Body of pancreas (tissue), 4 donors: Measurements from ENCODE around the gene NMT2. TPM values are rescaled to one million over a fixed set of nuclear protein-coding genes. Genes with fewer than 3 reads are reported as not detected.

Experiments
- ATAC-seq: fragments of 150-250 bp; one replicate; pipeline ENCODE4 v1.9.1; 2016
- DNase-seq, 4 donors: peaks; one replicate each; pipeline ENCODE4 v3.0.0-alpha.2; 2019
- H3K27ac ChIP-seq, 4 donors: fragments of 200-600 bp; sonication (generic); 1 replicate in 3 of 4; 2 replicates in 1 of 4; pipeline versions ENCODE4 v1.5.1 to v1.6.1; 2016 to 2019; ENCODE audit warnings: mild to moderate bottlenecking in 1 of 4, mixed read lengths in 1 of 4, moderate library complexity in 1 of 4
- H3K27me3 ChIP-seq, 2 donors: fragments of 200-600 bp; sonication (generic); one replicate each; pipeline ENCODE4 v1.6.0; 2016; ENCODE audit warnings: mild to moderate bottlenecking in 1 of 2
- H3K36me3 ChIP-seq, 2 donors: fragments of 200-600 bp; sonication (generic); replicated peaks in 1 of 2; 2 replicates each; pipeline ENCODE4 v1.5.1; 2016; ENCODE audit warnings: low read depth in 2 of 2; ENCODE audit not compliant: insufficient read depth in 1 of 2
- H3K4me1 ChIP-seq: fragments of 200-600 bp; sonication (generic); one replicate; pipeline ENCODE4 v1.6.0; 2016
- H3K4me3 ChIP-seq, 2 donors: fragments of 200-600 bp; sonication (generic); 1 replicate in 1 of 2; 2 replicates in 1 of 2; pipeline ENCODE4 v1.5.1; 2016 to 2019
- H3K9me3 ChIP-seq, 3 donors: fragments of 200-600 bp; sonication (generic); 1 replicate in 2 of 3; 2 replicates in 1 of 3; pipeline ENCODE4 v1.5.1; 2016
- CTCF ChIP-seq, 7 experiments: fragments of 450-650 bp in 4 of 7; fragments of 200-600 bp in 3 of 7; sonication (generic) in 3 of 7; IDR thresholded peaks; one replicate each; pipeline ENCODE4 v1.5.1; 2016 to 2019; ENCODE audit warnings: antibody characterized with exemption in 7 of 7
- POLR2A ChIP-seq, 3 donors: fragments of 450-650 bp; IDR thresholded peaks; one replicate each; pipeline ENCODE4 v1.6.1; 2016; ENCODE audit warnings: antibody characterized with exemption in 3 of 3, mild to moderate bottlenecking in 2 of 3
- WGBS, 2 donors: methylation state at CpG; one replicate each; pipeline ENCODE4 v1.1.5; 2017; 5-methylcytosine and 5-hydroxymethylcytosine counted together
- intact Hi-C: fragments of 100-400 bp; cut with DNase I; formaldehyde crosslinking; loops from one replicate; pipeline ENCODE4 v1.15.1; 2023
- total RNA-seq, 2 donors: library from RNA; depleted of rRNA; stranded (reverse); fragments of >200 nt; gene quantifications; one replicate each; pipeline ENCODE4 v1.1.0, GENCODE V29; 2016

Gene NMT2
- total RNA-seq, 2 donors from 2014 or later: 9.9 to 16.9 TPM

DNA sequence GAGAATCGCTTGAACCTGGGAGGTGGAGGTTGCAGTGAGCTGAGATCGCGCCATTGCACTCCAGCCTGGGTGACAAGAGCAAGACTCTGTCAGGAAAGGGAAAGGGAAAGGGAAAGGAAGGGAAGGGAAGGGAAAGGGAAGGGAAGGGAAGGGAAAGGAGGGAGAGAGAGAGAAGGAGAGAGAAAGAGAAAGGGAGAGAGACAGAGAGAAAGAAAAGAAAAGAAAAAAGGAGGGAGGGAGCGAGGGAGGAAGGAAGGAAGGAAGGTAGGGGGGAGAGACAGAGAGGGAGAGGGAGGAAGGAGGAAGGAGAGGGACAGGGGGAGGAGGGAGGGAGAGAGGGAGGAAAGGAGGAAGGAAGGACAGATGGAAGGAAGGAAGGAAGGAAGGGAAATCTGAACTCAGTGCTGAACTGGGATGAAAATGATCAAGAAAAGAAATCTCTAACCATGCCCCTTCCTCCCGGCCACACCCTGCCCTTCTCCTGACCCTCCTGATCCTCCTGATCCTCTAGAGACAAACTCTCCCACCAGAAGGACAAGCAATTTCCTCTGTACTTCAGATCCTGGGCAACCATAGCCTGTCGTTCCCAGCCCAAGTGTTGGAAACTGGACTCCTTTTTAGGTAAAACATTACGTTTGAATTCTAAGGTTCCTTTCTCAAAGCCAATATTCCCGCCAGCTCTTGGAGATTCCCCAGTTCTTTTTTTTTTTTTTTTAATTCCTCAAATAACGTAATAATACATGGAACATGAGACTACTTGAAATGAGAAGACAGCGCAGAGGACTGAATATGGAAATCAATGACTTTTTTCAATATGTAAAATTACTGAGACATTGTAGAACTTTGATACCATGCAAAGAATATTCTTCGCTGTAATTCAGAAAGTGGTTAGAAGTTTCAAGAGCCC lies 32.1 kb downstream of the NMT2 start:
- H3K9me3 ChIP-seq: no peaks in the 10 kb centered on the region
- intact Hi-C loops: no loop called here
- no peak for DNase-seq
- no peak overlapping the region for H3K27ac ChIP-seq
- no peaks in the 10 kb centered on the region for H3K4me1 ChIP-seq
- no peak for TF ChIP-seq CTCF (IDR thresholded peaks at IDR 0.05)
- no peak for TF ChIP-seq POLR2A (IDR thresholded peaks at IDR 0.05)
- H3K4me3 ChIP-seq: no peak overlapping the region
- peaks cover 0 to 7% of the 10 kb centered on the region in 2 donors for H3K36me3 ChIP-seq
- H3K27me3 ChIP-seq: no peaks in the 10 kb centered on the region
- WGBS, 2 donors: 85 to 86% methylated on average over 11 of the region's 11 CpGs
- no peak for ATAC-seq

DNA sequence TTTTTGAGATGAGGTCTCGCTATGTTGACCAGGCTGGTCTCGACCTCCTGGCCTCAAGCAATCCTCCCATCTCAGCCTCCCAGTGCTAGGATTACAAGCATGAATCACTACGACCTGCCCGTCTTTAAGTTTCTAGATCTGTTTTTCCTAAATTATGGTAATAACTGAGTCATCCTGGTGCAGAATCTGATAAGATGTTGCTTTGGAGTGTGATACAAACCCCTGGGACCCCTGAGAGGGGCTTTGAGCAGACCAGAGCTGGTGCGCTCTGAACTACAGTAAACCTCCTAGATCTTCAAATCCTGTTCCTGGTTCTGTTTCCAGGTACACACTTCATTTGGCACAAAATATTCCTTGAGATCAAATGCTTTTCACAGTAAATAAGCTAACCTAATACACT lies 37.2 kb downstream of the NMT2 start:
- peaks cover 0 to 7% of the 10 kb centered on the region in 2 donors for H3K36me3 ChIP-seq

GRCh38 chr10:15124908-15125307 lies 43.6 kb downstream of the NMT2 start:
- H3K27me3 ChIP-seq: no peaks in the 10 kb centered on the region
- ATAC-seq: no peak
- WGBS, 2 donors: 84 to 86% methylated on average over 3 of the region's 3 CpGs
- intact Hi-C loops: no loop called here
- H3K4me1 ChIP-seq: no peaks in the 10 kb centered on the region
- no peaks in the 10 kb centered on the region for H3K9me3 ChIP-seq
- H3K36me3 ChIP-seq: no peaks in the 10 kb centered on the region
- no peak for TF ChIP-seq CTCF (IDR thresholded peaks at IDR 0.05)
- TF ChIP-seq POLR2A (IDR thresholded peaks at IDR 0.05): no peak
- H3K4me3 ChIP-seq: no peak overlapping the region
- no peak for DNase-seq
- no peak overlapping the region for H3K27ac ChIP-seq

More for the DNA sequence above, 37.2 kb downstream of the NMT2 start:
- H3K4me3 ChIP-seq: no peak overlapping the region
- no peaks in the 10 kb centered on the region for H3K9me3 ChIP-seq
- TF ChIP-seq CTCF (IDR thresholded peaks at IDR 0.05) (no peak), POLR2A (IDR thresholded peaks at IDR 0.05) (no peak)
- DNase-seq (no peak), ATAC-seq (no peak)
- 95 to 98% methylated on average over 5 of the region's 5 CpGs for WGBS, 2 donors
- H3K27me3 ChIP-seq: no peaks in the 10 kb centered on the region
- H3K27ac ChIP-seq: no peak overlapping the region
- intact Hi-C loops: no loop called here
- no peaks in the 10 kb centered on the region for H3K4me1 ChIP-seq

DNA sequence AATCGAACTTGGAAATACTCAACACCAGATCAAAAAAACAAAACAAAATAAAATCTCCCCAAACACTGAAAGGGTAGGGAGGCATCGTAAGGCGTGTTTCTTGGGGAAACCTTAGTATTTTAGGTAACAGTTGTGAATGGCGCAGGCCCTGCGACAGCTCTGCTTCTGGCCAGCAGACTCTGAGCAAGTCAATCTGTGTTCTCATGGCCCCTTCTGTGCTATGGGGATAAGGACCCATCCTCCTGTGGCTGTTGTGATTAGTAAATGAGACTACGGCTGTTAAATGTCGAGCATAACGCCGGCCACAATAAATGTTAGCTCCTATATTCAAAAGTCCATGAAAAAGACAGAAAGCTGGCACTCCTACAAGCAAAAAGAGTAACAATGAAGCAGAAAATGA lies 44.3 kb downstream of the NMT2 start:
- TF ChIP-seq CTCF (IDR thresholded peaks at IDR 0.05) (no peak), POLR2A (IDR thresholded peaks at IDR 0.05) (no peak)
- Histone ChIP-seq H3K4me1 (no peaks in the 10 kb centered on the region), H3K9me3 (no peaks in the 10 kb centered on the region), H3K4me3 (no peak overlapping the region), H3K36me3 (no peaks in the 10 kb centered on the region), H3K27me3 (no peaks in the 10 kb centered on the region), H3K27ac (no peak overlapping the region)
- ATAC-seq (no peak), DNase-seq (no peak)
- intact Hi-C loops: no loop called here
- WGBS, 2 donors: 94 to 95% methylated on average over 9 of the region's 9 CpGs
